GM18511 (cell line): ENCODE data around the gene FAIM.
"Not testable (repeated sequence)": the region's sequence is repeated elsewhere in the genome, so short reads cannot be mapped to it uniquely, and the experiment has no call there.

ENCODE experiments used
- ATAC-seq: cut with Tn5 transposase; IDR thresholded peaks from one replicate; pipeline ENCODE4 v1.9.1; 2021; ENCODE audit warnings: mild to moderate bottlenecking, moderate library complexity; ENCODE audit not compliant: unreplicated experiment

FAIM gene

GRCh38 chr3:138600100-138600745 lies 8.3 kb upstream of the FAIM start:
- ATAC-seq: no peak

GRCh38 chr3:138601661-138602060 lies 6.9 kb upstream of the FAIM start:
- not testable (repeated sequence) for ATAC-seq

- not testable (repeated sequence) for ATAC-seq
These were observed 4.4 kb upstream of the FAIM start for GRCh38 chr3:138604106-138604595.

DNA sequence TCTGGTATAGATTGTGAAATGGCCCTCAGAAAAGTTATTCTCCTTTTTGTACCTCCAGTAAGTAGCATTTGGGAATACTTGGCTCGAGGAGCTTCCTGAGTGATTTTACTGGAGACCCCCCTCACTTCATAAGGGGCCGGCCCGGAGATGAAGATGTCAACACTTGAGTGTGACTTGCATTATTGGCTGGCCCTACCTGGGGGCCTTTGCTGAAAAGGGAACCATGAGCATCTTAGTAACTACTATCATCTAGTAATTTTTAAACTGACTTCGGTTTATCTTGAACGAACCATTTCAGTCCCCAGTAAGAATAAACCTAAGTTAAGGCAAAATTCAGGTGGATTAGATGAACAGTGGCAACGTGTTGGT lies 1.3 kb downstream of the FAIM start:
- no peak for ATAC-seq

- no peak for ATAC-seq
These were observed 6.9 kb downstream of the FAIM start for GRCh38 chr3:138615462-138615861.

- ATAC-seq: no peak
These were observed 11.9 kb downstream of the FAIM start for GRCh38 chr3:138620431-138620830.

- no peak for ATAC-seq
These were observed 15.9 kb downstream of the FAIM start for GRCh38 chr3:138624518-138624917.

- ATAC-seq: no peak
These were observed 17.3 kb downstream of the FAIM start for GRCh38 chr3:138625707-138626365.

GRCh38 chr3:138629526-138629925 lies 21.0 kb downstream of the FAIM start:
- no peak for ATAC-seq

DNA sequence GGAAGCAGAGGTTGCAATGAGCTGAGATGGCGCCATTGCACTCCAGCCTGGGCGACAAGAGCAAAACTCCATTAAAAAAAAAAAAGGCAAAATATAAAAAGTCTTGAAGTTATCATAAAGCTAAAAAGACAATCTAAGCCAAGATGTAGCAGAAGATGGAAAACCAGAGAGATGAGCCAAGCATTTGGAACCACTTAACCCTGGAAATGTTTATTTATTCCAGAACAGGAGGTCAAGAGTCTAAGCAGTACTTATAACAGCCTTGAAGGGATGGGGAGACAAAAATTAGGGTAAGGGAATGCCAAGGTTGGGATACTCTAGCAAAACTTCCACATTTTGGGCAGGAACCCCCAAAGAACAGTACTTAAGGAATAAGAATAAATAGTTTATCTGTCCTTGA lies 30.1 kb downstream of the FAIM start:
- no peak for ATAC-seq

DNA sequence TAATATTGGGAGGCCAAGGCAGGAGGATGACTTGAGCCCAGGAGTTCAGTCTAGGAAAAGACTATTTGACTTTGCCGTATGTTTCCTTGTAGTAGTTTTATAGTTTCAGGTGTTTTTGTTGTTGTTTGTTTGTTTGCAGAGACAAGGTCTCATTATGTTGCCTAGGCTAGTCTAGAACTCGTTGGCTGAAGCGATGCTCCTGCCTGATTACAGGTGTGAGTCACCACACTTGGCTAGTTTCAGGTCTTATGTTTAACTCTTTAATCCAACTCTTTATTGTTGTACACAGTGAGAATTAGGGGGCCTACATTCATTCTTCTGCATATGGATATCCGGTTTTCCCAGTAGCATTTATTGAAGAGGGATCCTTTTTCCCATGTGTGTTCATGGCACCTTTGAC lies 32.0 kb downstream of the FAIM start:
- no peak for ATAC-seq

DNA sequence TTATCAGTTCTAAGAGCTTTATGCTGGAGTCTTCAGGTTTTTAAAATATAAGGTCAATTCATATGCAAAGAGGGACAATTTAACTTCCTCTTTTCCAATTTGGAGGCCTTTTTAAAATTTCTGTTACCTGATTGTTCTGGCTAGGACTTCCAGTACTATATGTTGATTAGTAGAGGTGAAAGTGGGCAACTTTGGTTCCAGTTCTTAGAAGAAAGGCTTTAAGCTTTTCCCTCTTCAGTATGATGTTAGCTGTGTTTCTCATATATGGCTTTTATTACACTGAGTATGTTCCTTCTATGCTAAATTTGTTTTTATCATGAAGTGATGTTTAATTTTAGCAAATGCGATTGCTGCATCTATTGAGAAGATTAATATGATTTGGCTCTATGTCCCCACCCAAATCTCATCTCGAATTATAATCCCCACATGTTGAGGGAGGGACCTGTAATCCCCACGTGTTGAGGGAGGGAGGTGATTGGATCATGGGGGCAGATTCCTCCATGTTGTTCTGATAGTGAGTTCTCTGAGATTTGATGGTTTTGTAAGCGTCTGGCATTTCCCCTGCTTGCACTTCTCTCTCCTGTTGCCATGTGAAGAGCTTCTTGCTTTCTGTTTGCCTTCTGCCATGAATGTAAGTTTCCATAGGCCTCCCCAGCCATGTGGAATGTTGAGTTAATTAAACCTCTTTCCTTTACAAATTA lies 33.8 kb downstream of the FAIM start:
- ATAC-seq: no peak

- ATAC-seq: no peak
These were observed 34.3 kb downstream of the FAIM start for GRCh38 chr3:138642927-138643253.

GRCh38 chr3:138646008-138646407 lies 37.4 kb downstream of the FAIM start:
- no peak for ATAC-seq

GRCh38 chr3:138646513-138646912 lies 37.9 kb downstream of the FAIM start:
- ATAC-seq: no peak

- no peak for ATAC-seq
These were observed 40.6 kb downstream of the FAIM start for GRCh38 chr3:138649134-138649533.

- no peak for ATAC-seq
These were observed 45.0 kb downstream of the FAIM start for GRCh38 chr3:138653567-138653966.

DNA sequence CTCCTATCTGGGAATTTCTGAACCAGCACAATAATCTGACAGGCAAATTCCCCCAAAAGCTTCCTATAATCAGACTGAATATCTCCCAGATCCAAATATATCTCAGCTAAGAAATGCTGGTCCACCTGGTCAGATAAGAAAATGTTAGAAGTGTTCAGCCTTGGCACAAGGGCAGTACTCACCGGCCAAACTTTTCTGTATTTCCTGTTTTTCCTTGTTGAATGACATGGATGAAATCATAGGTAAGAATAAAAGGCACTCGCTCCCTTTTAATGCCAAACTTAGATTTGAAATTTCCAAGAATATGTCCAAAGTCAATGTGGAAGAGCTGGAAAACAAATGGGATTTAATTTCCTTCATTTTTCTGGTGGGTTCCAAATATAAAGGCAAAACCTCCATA lies 48.9 kb downstream of the FAIM start:
- ATAC-seq: no peak

- no peak for ATAC-seq
These were observed 59.5 kb downstream of the FAIM start for GRCh38 chr3:138668107-138668506.

DNA sequence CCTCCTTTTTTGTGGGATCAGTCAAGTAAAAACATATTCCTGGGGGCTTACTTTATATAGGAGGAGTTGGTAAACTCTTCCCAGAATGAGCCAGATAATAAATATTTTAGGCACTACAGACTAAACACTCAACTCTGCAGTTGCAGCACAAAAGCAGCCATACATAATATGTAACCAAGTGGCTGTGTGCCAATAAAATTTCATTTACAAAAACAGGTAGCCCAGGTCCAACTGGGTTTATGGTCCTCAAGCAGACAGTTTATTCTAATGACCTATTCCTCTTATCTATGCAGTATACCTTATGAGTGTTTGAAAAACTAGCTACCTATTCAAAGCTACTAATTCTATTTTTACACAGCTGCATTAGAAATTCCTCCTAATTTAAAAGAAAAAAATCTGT lies 61.8 kb downstream of the FAIM start:
- no peak for ATAC-seq

DNA sequence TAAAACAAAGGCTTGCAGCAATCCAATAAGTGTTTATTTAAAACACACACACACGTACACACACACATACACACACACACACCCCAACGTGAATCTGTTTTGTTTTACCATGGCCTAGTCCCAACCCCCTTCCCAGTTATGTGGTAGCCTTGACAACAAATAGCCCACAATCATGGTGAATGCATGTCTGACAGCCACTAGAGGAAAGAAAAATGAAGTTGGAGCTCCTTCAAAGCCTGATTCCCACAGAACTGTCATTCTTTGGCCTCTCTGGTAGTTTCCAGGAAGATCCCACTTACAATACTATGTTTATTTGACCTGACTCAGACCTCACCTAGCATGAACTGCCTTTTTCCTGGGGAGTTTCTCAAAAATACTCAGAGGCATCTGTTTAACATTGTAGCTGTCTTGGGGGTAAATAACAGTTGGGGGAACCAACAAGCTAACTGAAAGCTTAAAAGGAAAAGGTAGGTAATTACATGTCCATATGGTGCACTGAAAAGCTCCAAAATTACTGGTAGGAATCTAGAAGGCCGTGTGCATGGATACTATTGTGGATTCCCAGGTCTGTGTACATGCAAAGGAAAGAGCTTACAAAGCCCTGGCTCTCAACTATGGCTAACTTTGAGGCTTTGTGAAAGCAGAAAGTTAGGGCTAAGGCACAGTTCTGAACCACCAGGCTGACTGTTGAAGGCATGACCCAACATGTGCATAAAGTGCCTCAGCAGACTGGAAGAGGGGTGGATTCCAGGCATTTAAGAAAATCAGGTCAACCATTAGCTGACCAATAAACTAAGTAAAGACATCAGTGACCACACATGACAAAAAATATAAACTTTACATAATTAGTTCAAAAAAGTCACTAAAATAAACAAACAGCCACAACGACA lies 65.3 kb downstream of the FAIM start:
- ATAC-seq: no peak
